CD4-positive, alpha-beta T cell treated with Interleukin-6 at 100 ng/mL for 8 hours (primary cell): Measurements from ENCODE around the gene POLR1C.
"Not testable (repeated sequence)": the region's sequence is repeated elsewhere in the genome, so short reads cannot be mapped to it uniquely, and the experiment has no call there.

Experiments used
- DNase-seq: peaks from one replicate; pipeline ENCODE4 v3.0.0-alpha.2; 2020; ENCODE audit warnings: mixed read lengths, low spot score

The POLR1C gene

GRCh38 chr6:43516697-43517504 lies at the start of gene POLR1C, which contains the start of gene YIPF3:
TSS of gene POLR1C (plus strand) at chr6:43517089. CDS start at chr6:43517110, 21 bp downstream.
TSS of gene YIPF3 (minus strand) at chr6:43516926. CDS start at chr6:43516807, 119 bp downstream.
- peak; percentile 96 for DNase-seq

GRCh38 chr6:43467265-43467664 lies 49.6 kb upstream of the POLR1C start:
- DNase-seq = not testable (repeated sequence)

- DNase-seq = no peak
These were observed 49.1 kb upstream of the POLR1C start for GRCh38 chr6:43467752-43468151.

- DNase-seq = no peak
These were observed 48.6 kb upstream of the POLR1C start for GRCh38 chr6:43468240-43468639.

- DNase-seq = no peak
These were observed 47.9 kb upstream of the POLR1C start for GRCh38 chr6:43468748-43469681.

GRCh38 chr6:43469947-43470346 lies 46.9 kb upstream of the POLR1C start:
- no peak for DNase-seq

GRCh38 chr6:43471399-43471798 lies 45.5 kb upstream of the POLR1C start:
- no peak for DNase-seq

- no peak for DNase-seq
These were observed 44.4 kb upstream of the POLR1C start for GRCh38 chr6:43472515-43472914.

GRCh38 chr6:43475516-43475915 lies 41.4 kb upstream of the POLR1C start:
- no peak for DNase-seq

- no peak for DNase-seq
These were observed 40.1 kb upstream of the POLR1C start for GRCh38 chr6:43476746-43477145.

GRCh38 chr6:43477235-43478007 lies 39.5 kb upstream of the POLR1C start, which contains the start of gene TJAP1:
TSS of gene TJAP1 (plus strand) at chr6:43477570. CDS start at chr6:43499002, 21,432 bp downstream.
- DNase-seq = peak; percentile 93

GRCh38 chr6:43478008-43478372 lies 38.9 kb upstream of the POLR1C start:
- no peak for DNase-seq

- DNase-seq = no peak
These were observed 35.8 kb upstream of the POLR1C start for GRCh38 chr6:43481075-43481474.

GRCh38 chr6:43481591-43482236 lies 35.2 kb upstream of the POLR1C start:
- no peak for DNase-seq

GRCh38 chr6:43488667-43489276 lies 28.1 kb upstream of the POLR1C start:
- DNase-seq = no peak

GRCh38 chr6:43489277-43490072 lies 27.4 kb upstream of the POLR1C start:
- no peak for DNase-seq

- DNase-seq = no peak
These were observed 26.4 kb upstream of the POLR1C start for GRCh38 chr6:43490523-43490939.

- DNase-seq = no peak
These were observed 24.9 kb upstream of the POLR1C start for GRCh38 chr6:43491750-43492661.

GRCh38 chr6:43492673-43493072 lies 24.2 kb upstream of the POLR1C start:
- no peak for DNase-seq
